ENCODE data around the gene JHY.
A peak's percentile ranks its signal among the peaks of the same experiment; 100 is the strongest.

Gene JHY

GRCh38 chr11:122872046-122872445, 10.5 kb upstream of the JHY start:
- no peak for DNase-seq

- no peak for DNase-seq
These were observed 7.6 kb upstream of the JHY start for GRCh38 chr11:122874991-122875390.

GRCh38 chr11:122877732-122878131, 4.8 kb upstream of the JHY start:
- DNase-seq: no peak

GRCh38 chr11:122879785-122880184, 2.8 kb upstream of the JHY start:
- no peak for DNase-seq

GRCh38 chr11:122882857-122883645, 492 bp downstream of the JHY start:
- peak; percentile 73 for DNase-seq

- no peak for DNase-seq
These were observed 1.1 kb downstream of the JHY start for GRCh38 chr11:122883646-122883979.

- DNase-seq: no peak
These were observed 5.6 kb downstream of the JHY start for GRCh38 chr11:122888162-122888561.

GRCh38 chr11:122893131-122893530, 10.6 kb downstream of the JHY start:
- DNase-seq: no peak

- DNase-seq: peak; percentile 76
These were observed 13.0 kb downstream of the JHY start for GRCh38 chr11:122895563-122895962.

- DNase-seq: no peak
These were observed 15.1 kb downstream of the JHY start for GRCh38 chr11:122897606-122898210.

- DNase-seq: no peak
These were observed 16.2 kb downstream of the JHY start for GRCh38 chr11:122898799-122899198.

- peak; percentile 54 for DNase-seq
These were observed 18.1 kb downstream of the JHY start for GRCh38 chr11:122900587-122901202.

GRCh38 chr11:122902951-122903350, 20.4 kb downstream of the JHY start:
- DNase-seq: no peak

- no peak for DNase-seq
These were observed 28.2 kb downstream of the JHY start for GRCh38 chr11:122910775-122911174.

- DNase-seq: no peak
These were observed 34.8 kb downstream of the JHY start for GRCh38 chr11:122917311-122917710.

GRCh38 chr11:122918734-122919133, 36.2 kb downstream of the JHY start:
- DNase-seq: no peak

GRCh38 chr11:122920579-122920978, 38.0 kb downstream of the JHY start:
- DNase-seq: peak; percentile 51

- no peak for DNase-seq
These were observed 40.3 kb downstream of the JHY start for GRCh38 chr11:122922893-122923292.

- DNase-seq: no peak
These were observed 40.7 kb downstream of the JHY start for GRCh38 chr11:122923302-122923701.

- no peak for DNase-seq
These were observed 49.0 kb downstream of the JHY start for GRCh38 chr11:122931510-122931909.

GRCh38 chr11:122933416-122933815, 50.9 kb downstream of the JHY start:
- no peak for DNase-seq

GRCh38 chr11:122937983-122938382, 55.4 kb downstream of the JHY start:
- DNase-seq: no peak

GRCh38 chr11:122938557-122938956, 56.0 kb downstream of the JHY start:
- DNase-seq: no peak

- DNase-seq: no peak
These were observed 68.7 kb downstream of the JHY start for GRCh38 chr11:122951211-122951610.
